ENCODE results near the gene NSMCE1.
"Not testable (repeated sequence)": the region's sequence is repeated elsewhere in the genome, so short reads cannot be mapped to it uniquely, and the experiment has no call there.

Gene NSMCE1

DNA sequence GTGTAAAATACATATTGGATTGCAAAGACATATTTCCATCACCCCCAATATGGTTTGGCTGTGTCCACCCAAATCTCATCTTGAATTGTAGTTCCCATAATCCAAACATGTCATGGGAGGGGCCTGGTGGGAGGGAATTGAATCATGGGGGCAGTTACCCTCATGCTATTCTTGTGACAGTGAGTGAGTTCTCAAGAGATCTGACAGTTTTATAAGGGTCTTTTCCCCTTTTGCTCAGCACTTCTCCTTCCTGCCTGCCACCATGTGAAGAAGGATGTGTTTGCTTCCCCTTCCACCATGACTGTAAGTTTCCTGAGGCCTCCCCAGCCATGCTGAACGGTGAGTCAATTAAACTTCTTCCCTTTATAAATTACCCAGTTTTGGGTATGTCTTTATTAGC lies 21.5 kb downstream of the NSMCE1 start:
- not testable (repeated sequence) for H3K36me3 ChIP-seq (ENCODE audit: control insufficient read depth, low read depth, low read length); H3K27ac ChIP-seq (ENCODE audit: low read length); H3K9me3 ChIP-seq (ENCODE audit: control insufficient read depth, low read depth, low read length); H3K9ac ChIP-seq (ENCODE audit: low read length); H3K4me3 ChIP-seq (ENCODE audit: low read length); H3K27me3 ChIP-seq (ENCODE audit: control insufficient read depth, insufficient read depth, low read length)
- peaks cover 11% of the 10 kb centered on the region for H3K4me1 ChIP-seq (ENCODE audit: control insufficient read depth, low read depth, low read length)

DNA sequence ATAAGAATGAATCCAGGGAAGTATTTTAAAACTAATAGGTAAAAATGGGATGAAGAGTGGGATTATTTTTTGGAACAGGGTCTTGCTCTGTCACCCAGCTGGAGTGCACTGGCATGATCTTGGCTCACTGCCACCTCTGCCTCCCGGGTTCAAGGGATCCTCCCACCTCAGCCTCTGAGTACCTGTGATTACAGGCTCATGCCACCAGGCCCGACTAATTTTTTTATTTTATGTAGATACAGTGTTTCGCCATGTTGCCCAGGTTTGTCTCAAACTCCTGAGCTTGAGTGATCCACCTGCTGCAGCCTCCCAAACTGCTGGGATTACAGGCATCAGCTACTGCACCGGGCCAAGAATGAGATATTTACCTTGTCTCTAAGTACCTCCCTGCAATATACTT lies 22.1 kb downstream of the NSMCE1 start:
- no peaks in the 10 kb centered on the region for H3K9me3 ChIP-seq (ENCODE audit: control insufficient read depth, low read depth, low read length)
- H3K4me3 ChIP-seq (ENCODE audit: low read length): no peak overlapping the region
- H3K4me1 ChIP-seq (ENCODE audit: control insufficient read depth, low read depth, low read length): peaks cover 11% of the 10 kb centered on the region
- H3K9ac ChIP-seq (ENCODE audit: low read length): no peak overlapping the region
- H3K36me3 ChIP-seq (ENCODE audit: control insufficient read depth, low read depth, low read length): no peaks in the 10 kb centered on the region
- H3K27me3 ChIP-seq (ENCODE audit: control insufficient read depth, insufficient read depth, low read length): no peaks in the 10 kb centered on the region
- no peak overlapping the region for H3K27ac ChIP-seq (ENCODE audit: low read length)

DNA sequence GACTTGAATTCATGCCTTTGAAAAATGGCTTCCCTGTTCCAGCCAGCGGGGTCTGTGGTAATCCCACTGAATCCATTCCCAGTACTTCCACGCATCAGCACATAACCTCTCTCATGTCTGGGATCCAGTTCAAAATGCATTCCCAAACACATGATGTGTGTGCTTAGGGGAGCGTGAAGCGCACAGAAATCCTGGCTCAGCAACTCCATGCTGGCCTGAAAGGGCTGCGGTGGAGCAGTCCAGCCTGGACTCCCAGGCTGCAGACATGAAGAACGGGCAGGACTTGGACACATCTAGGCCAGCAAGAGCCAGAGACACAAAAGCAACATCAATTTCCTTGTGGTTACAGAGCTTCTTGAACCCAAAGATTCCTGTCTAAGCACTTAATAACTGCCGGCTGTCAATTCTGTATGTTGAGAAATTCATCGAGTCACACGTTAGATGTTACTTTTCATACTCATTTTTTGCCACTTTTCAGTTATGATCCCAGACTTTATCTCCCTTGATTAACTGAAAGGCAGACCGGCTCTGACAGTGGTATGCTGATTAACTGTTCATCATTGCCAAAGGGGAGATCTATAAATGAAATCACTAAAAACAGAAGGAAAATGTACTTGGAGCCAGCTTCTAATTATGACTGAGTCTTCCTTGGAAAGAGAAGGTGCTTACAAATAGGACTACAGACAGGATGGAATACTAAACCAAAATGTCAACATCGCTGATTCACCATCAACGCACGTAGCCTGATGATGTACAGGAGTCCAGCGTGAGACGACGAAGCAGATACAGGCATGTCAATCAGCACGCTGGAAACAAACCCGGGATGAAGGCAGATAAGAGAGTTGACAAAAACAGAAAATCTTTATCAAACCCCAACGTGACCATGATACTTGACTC lies 23.0 kb downstream of the NSMCE1 start:
- no peaks in the 10 kb centered on the region for H3K27me3 ChIP-seq (ENCODE audit: control insufficient read depth, insufficient read depth, low read length)
- no peaks in the 10 kb centered on the region for H3K9me3 ChIP-seq (ENCODE audit: control insufficient read depth, low read depth, low read length)
- H3K4me1 ChIP-seq (ENCODE audit: control insufficient read depth, low read depth, low read length): peaks cover 11% of the 10 kb centered on the region
- no peak overlapping the region for H3K9ac ChIP-seq (ENCODE audit: low read length)
- H3K4me3 ChIP-seq (ENCODE audit: low read length): no peak overlapping the region
- no peak overlapping the region for H3K27ac ChIP-seq (ENCODE audit: low read length)
- no peaks in the 10 kb centered on the region for H3K36me3 ChIP-seq (ENCODE audit: control insufficient read depth, low read depth, low read length)

DNA sequence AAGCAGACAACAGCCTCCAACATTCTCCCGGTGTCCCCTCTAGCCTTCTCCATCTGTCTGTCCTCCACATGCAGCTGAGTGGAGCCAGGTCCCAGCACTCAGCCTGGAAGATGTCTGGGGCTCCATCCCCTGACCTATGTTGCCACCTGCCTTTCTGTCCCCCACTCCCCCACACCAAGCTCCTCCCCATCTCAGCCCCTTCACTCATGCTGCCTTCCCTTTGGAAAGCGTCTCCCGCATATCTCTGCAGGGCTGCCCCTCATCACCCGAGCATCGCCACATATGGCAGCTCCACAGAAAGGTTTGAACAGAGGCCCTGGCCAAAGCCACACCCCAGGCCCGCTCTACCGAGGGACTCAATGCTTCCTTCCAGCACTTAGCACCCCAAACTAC lies 24.2 kb downstream of the NSMCE1 start:
- no peak overlapping the region for H3K9ac ChIP-seq (ENCODE audit: low read length)
- H3K4me1 ChIP-seq (ENCODE audit: control insufficient read depth, low read depth, low read length): peaks cover 11% of the 10 kb centered on the region
- H3K27ac ChIP-seq (ENCODE audit: low read length): no peak overlapping the region
- no peak overlapping the region for H3K4me3 ChIP-seq (ENCODE audit: low read length)
- no peaks in the 10 kb centered on the region for H3K27me3 ChIP-seq (ENCODE audit: control insufficient read depth, insufficient read depth, low read length)
- H3K9me3 ChIP-seq (ENCODE audit: control insufficient read depth, low read depth, low read length): no peaks in the 10 kb centered on the region
- H3K36me3 ChIP-seq (ENCODE audit: control insufficient read depth, low read depth, low read length): no peaks in the 10 kb centered on the region

DNA sequence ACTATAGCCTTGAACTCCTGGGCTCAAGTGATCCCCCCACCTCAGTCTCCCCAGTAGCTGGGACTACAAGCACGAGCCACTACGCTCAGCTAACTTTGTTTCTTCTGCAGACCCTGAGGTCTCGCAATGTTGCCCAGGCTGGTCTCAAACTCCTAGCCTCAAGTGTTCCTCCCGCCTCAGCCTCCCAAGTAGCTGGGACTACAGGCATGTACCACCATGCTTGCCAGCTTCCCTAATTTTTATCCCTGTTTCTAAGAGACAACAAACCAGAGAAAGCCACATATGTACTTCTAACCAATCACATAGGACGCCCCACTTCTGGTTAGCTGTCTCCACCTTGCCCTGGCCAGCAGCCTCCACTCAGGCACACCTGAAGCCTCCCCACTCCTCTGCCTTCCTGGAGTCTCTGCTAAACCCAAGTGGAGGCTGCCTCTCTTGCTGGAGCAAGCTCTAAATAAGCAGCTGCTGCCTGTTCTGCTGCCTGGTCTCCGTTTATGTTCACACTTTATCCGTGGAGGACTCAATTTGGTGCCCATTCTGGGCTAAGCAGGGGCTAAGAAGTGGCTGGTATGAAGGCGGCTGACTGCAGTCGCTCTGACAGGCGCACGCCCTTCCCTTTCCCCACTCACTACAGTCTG lies 24.7 kb downstream of the NSMCE1 start:
- Histone ChIP-seq H3K4me3 (ENCODE audit: low read length) (no peak overlapping the region), H3K9ac (ENCODE audit: low read length) (no peak overlapping the region), H3K27ac (ENCODE audit: low read length) (no peak overlapping the region), H3K36me3 (ENCODE audit: control insufficient read depth, low read depth, low read length) (no peaks in the 10 kb centered on the region), H3K4me1 (ENCODE audit: control insufficient read depth, low read depth, low read length) (peaks cover 11% of the 10 kb centered on the region), H3K27me3 (ENCODE audit: control insufficient read depth, insufficient read depth, low read length) (no peaks in the 10 kb centered on the region), H3K9me3 (ENCODE audit: control insufficient read depth, low read depth, low read length) (no peaks in the 10 kb centered on the region)

DNA sequence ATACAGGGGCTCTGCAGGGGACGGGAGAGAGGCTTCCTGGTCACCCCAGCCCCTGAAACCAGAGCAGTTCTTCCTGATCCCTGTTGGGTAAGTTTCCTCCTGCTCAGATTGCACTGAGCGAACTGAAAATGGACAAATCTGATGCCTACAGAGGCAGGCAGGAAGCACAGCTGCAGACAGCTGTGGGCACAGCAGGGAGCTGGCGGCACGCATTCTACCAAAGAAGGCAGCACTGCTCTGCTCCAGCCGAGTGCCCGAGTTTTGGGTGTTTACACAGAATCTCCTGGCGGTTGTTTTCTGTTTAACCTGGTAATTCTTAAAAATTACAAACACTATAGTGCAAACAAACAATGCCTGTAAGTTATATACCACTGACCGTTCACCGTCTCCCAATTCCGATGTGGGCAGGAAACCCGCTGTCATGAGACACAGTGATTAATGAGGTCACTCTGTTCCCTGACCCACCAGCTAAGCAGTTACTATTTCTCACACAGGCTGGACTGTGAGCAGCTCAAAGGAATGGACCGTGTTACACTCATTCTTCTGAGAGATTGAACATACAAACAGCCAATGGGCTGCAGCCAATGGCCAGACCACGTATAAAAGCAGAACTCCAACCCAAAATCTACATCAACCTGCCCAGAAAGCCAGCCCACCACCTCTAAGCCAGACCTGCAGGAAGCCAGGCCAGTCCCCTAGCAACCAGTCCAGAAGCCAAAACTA lies 25.5 kb downstream of the NSMCE1 start:
- Histone ChIP-seq H3K4me3 (ENCODE audit: low read length) (no peak overlapping the region), H3K4me1 (ENCODE audit: control insufficient read depth, low read depth, low read length) (peaks cover 11% of the 10 kb centered on the region), H3K27ac (ENCODE audit: low read length) (no peak overlapping the region), H3K9ac (ENCODE audit: low read length) (no peak overlapping the region), H3K9me3 (ENCODE audit: control insufficient read depth, low read depth, low read length) (no peaks in the 10 kb centered on the region), H3K36me3 (ENCODE audit: control insufficient read depth, low read depth, low read length) (no peaks in the 10 kb centered on the region), H3K27me3 (ENCODE audit: control insufficient read depth, insufficient read depth, low read length) (no peaks in the 10 kb centered on the region)

DNA sequence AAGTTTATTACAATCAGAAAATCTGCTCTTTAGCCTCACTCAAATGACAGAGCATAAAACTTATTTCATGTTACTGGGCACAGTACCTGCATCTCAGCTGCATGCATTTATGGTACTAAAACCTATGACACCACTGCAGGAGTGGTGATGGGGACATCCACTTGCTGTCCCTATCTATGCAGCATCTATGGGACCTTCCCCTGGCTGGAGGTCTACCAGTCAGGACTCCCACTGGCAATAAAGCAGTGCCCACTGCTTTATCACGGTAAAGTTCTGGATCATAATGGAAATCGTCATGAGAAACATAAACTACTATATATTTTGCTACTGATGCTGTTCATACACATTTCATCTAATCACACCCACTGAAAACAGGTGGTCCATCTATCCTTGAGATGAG lies 26.2 kb downstream of the NSMCE1 start:
- H3K9ac ChIP-seq (ENCODE audit: low read length): no peak overlapping the region
- H3K4me3 ChIP-seq (ENCODE audit: low read length): no peak overlapping the region
- no peaks in the 10 kb centered on the region for H3K36me3 ChIP-seq (ENCODE audit: control insufficient read depth, low read depth, low read length)
- no peaks in the 10 kb centered on the region for H3K27me3 ChIP-seq (ENCODE audit: control insufficient read depth, insufficient read depth, low read length)
- H3K27ac ChIP-seq (ENCODE audit: low read length): no peak overlapping the region
- peaks cover 11% of the 10 kb centered on the region for H3K4me1 ChIP-seq (ENCODE audit: control insufficient read depth, low read depth, low read length)
- no peaks in the 10 kb centered on the region for H3K9me3 ChIP-seq (ENCODE audit: control insufficient read depth, low read depth, low read length)

DNA sequence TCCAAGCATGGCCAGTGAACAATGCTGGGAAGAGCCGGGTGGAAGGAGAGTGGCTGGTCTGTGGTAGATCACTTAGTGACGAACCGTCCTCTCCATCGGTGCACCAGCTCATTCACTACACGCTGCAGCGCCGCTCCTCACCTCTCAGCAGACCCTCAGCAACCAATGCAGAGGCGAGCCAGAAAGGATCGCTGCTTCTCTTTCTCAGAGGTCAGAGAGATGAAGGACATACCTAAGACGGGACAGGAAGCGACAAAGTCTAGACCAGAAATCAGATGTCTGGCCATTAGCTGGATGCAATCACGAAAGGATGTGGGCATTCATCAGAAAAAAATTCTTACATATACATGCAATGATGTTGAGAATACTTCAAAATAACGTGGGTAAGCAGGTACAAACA lies 26.9 kb downstream of the NSMCE1 start:
- H3K4me3 ChIP-seq (ENCODE audit: low read length): no peak overlapping the region
- no peaks in the 10 kb centered on the region for H3K36me3 ChIP-seq (ENCODE audit: control insufficient read depth, low read depth, low read length)
- H3K9ac ChIP-seq (ENCODE audit: low read length): no peak overlapping the region
- peaks cover 11% of the 10 kb centered on the region for H3K4me1 ChIP-seq (ENCODE audit: control insufficient read depth, low read depth, low read length)
- H3K27me3 ChIP-seq (ENCODE audit: control insufficient read depth, insufficient read depth, low read length): no peaks in the 10 kb centered on the region
- H3K9me3 ChIP-seq (ENCODE audit: control insufficient read depth, low read depth, low read length): no peaks in the 10 kb centered on the region
- H3K27ac ChIP-seq (ENCODE audit: low read length): no peak overlapping the region

DNA sequence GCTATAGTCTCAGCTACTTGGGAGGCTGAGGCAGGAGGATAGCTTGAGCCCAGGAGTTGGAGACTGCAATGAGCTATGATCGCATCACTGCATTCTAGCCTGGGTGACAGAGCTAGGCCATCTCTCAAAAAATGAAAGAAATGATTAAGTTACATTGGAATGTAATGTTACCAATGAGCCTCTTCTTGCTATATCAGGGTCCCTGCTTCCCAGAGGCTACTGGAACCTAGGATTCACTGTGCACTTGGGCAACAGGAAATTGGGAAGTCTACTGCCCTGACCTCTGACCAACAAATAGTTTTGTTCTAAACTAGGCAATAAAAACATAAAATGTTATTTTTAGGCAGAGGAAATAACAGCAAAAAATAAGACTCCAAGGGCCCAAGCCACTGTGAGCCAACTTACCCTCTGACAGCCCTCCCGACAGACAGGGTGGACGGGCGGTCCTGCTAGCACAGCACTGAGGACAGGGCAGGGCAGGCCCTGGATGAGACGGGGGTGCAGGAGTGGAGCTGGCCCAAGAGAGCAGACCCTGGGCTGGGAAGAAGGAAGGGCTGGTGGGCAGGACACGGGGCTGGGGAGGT lies 27.5 kb downstream of the NSMCE1 start:
- peaks cover 11% of the 10 kb centered on the region for H3K4me1 ChIP-seq (ENCODE audit: control insufficient read depth, low read depth, low read length)
- H3K27ac ChIP-seq (ENCODE audit: low read length): no peak overlapping the region
- no peaks in the 10 kb centered on the region for H3K36me3 ChIP-seq (ENCODE audit: control insufficient read depth, low read depth, low read length)
- H3K9ac ChIP-seq (ENCODE audit: low read length): no peak overlapping the region
- no peaks in the 10 kb centered on the region for H3K9me3 ChIP-seq (ENCODE audit: control insufficient read depth, low read depth, low read length)
- H3K4me3 ChIP-seq (ENCODE audit: low read length): no peak overlapping the region
- no peaks in the 10 kb centered on the region for H3K27me3 ChIP-seq (ENCODE audit: control insufficient read depth, insufficient read depth, low read length)

DNA sequence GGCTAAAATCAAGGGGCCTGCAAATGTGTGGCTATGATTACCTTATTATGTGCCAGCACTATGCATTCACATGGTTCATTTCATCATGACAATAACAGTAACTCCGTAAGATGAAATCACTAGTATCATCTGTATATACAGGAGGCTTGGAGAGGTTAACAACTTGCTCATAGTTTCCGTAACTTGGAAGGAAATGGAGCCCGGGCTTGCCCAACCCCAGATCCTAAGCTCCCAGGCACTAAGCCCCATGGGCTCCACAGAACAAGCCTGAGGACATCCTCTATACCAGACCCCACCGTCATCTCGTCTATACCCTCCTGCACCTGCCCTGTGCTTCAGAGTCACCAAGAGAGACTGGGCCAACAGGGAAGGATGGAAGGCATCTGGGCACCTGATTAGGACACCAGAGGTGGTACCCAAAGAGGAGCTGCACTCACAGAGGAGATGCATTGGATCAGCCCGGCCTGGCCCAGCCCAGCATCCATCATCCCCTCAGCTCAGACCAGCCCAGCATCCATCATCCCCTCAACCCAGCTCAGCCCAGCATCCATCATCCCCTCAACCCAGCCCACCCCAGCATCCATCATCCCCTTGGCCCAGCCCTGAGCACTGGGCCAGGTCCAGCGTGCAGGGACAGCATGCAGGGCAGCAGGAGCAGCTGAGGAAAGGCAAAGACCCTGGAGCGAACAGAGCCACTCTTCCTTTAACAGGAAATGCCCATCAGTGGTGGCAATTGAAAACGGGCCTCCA lies 28.5 kb downstream of the NSMCE1 start:
- H3K36me3 ChIP-seq (ENCODE audit: control insufficient read depth, low read depth, low read length): no peaks in the 10 kb centered on the region
- no peak overlapping the region for H3K27ac ChIP-seq (ENCODE audit: low read length)
- no peak overlapping the region for H3K9ac ChIP-seq (ENCODE audit: low read length)
- no peak overlapping the region for H3K4me3 ChIP-seq (ENCODE audit: low read length)
- no peaks in the 10 kb centered on the region for H3K9me3 ChIP-seq (ENCODE audit: control insufficient read depth, low read depth, low read length)
- no peaks in the 10 kb centered on the region for H3K27me3 ChIP-seq (ENCODE audit: control insufficient read depth, insufficient read depth, low read length)
- H3K4me1 ChIP-seq (ENCODE audit: control insufficient read depth, low read depth, low read length): peaks cover 11% of the 10 kb centered on the region

DNA sequence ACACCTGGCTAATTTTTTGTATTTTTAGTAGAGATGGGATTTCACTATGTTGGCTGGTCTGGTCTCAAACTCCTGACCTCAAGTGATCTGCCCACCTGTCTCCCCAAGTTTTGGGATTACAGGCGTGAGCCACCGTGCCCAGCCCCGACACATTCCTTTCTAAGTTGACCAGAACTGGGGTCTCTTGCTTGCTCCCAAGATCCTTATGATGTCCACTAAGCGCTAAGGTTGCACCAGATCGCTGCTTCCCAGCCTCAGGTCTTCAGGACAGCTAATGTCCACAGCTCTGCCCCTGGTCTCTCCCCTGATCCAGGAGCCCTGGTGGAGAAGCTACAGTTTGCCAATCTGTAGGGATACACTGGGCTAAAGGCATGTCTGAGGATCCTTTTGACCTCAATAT lies 29.5 kb downstream of the NSMCE1 start:
- no peaks in the 10 kb centered on the region for H3K27me3 ChIP-seq (ENCODE audit: control insufficient read depth, insufficient read depth, low read length)
- H3K4me3 ChIP-seq (ENCODE audit: low read length): no peak overlapping the region
- no peak overlapping the region for H3K27ac ChIP-seq (ENCODE audit: low read length)
- no peaks in the 10 kb centered on the region for H3K36me3 ChIP-seq (ENCODE audit: control insufficient read depth, low read depth, low read length)
- peaks cover 11% of the 10 kb centered on the region for H3K4me1 ChIP-seq (ENCODE audit: control insufficient read depth, low read depth, low read length)
- H3K9ac ChIP-seq (ENCODE audit: low read length): no peak overlapping the region
- no peaks in the 10 kb centered on the region for H3K9me3 ChIP-seq (ENCODE audit: control insufficient read depth, low read depth, low read length)
